Measurements from ENCODE around the gene EIF5AL1. TPM values are rescaled to one million over a fixed set of nuclear protein-coding genes. Genes with fewer than 3 reads are reported as not detected.

EIF5AL1 gene
- total RNA-seq, 1 experiment from 2014 or later = 0.54 TPM

DNA sequence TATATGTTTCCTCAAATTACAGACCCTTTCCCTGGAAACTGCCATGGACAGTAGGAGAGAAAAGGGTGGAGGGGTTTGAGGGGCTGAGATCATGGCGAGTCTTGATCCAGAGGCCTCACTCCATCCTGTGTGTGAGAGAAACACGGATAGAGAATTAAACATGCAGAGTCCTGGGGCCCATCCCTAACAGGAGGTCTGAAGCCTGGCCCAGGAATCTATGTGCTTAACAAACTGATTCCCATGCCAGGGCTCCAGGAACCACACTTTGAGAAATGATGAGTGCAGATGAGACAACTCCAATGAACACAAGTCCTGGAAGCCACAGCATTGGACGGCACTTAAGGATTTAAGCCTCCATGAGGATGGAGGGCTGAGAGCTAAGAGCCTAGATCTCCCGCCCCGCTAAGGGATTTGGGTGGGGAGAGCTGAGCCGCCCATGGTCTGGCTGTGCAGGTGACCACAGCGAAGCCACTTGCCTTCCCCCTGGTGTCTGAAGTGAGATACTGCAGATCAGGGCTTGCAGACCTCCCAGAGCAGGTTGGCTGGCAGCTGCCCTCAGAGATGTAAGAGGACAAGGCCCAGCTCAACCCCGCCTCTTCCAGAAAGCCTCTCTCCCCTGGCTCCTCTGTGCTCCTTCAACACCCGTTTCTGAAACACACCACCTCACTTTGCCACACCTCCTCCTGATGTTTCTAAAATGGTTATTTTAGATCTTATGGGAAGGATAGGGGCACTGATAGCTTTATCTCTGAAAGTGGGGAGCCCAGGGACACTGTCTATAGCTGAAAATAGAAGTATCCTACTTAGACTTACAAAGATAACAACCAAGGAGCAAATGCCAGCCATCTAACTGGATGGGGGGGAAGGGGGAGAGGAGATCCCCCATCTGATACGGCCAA, 24.8 kb upstream of the EIF5AL1 start:
- Mint-ChIP-seq H3K36me3 (ENCODE audit: insufficient read depth, unreplicated experiment) (no peaks in the 10 kb centered on the region), H3K27me3 (ENCODE audit: insufficient read depth, unreplicated experiment) (no peaks in the 10 kb centered on the region), H3K27ac (ENCODE audit: low read depth, unreplicated experiment) (peak overlapping the region; percentile 80), H3K9me3 (ENCODE audit: unreplicated experiment) (no peaks in the 10 kb centered on the region), H3K4me3 (ENCODE audit: unreplicated experiment) (no peak overlapping the region), H3K4me1 (ENCODE audit: insufficient read depth, unreplicated experiment) (peaks cover 15% of the 10 kb centered on the region)
- BruUV-seq (replicated peaks) = no TSS peak
- DNase-seq (ENCODE audit: unreplicated experiment) = peak; percentile 68
- TF ChIP-seq, protein P1, sequence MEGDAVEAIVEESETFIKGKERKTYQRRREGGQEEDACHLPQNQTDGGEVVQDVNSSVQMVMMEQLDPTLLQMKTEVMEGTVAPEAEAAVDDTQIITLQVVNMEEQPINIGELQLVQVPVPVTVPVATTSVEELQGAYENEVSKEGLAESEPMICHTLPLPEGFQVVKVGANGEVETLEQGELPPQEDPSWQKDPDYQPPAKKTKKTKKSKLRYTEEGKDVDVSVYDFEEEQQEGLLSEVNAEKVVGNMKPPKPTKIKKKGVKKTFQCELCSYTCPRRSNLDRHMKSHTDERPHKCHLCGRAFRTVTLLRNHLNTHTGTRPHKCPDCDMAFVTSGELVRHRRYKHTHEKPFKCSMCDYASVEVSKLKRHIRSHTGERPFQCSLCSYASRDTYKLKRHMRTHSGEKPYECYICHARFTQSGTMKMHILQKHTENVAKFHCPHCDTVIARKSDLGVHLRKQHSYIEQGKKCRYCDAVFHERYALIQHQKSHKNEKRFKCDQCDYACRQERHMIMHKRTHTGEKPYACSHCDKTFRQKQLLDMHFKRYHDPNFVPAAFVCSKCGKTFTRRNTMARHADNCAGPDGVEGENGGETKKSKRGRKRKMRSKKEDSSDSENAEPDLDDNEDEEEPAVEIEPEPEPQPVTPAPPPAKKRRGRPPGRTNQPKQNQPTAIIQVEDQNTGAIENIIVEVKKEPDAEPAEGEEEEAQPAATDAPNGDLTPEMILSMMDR (IDR thresholded peaks at IDR 0.05; ENCODE audit: unreplicated experiment) = peak; percentile 26
- intact Hi-C loops (cut with micrococcal nuclease) = loop anchor here (5.0 kb wide), 1 partner anchor 35 kb away; no protein-coding TSS in a partner anchor
- CTCF ChIA-PET = interaction anchor here (0.7 to 2.1 kb wide), 12 partner anchors 13 to 904 kb away, joined by 3 to 11 read pairs (median 3); no protein-coding TSS in a partner anchor
- POLR2A ChIA-PET = interaction anchor here (0.6 to 1.4 kb wide), 7 partner anchors 9 to 648 kb away, joined by 3 to 8 read pairs (median 4); no protein-coding TSS in a partner anchor

DNA sequence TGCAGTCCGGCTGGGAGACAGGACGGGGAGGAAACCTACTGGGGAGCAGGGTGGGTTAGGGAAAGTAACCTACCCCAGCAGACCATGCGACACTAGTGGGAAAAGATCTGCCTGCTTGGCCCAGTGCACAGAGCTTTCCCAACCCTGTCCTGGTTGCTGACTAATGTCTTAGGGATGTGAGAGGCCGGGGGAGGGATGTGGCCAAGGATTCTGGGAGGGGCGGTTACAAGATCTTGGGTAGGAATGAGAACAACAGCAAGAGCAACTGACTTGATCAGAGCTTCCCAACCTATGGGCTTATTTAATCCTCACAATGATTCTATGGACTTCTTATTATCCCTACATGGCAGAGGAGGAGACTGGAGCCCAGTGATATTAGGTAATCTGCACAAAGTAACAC, 24.0 kb upstream of the EIF5AL1 start:
- no peak overlapping the region for H3K4me3 Mint-ChIP-seq (ENCODE audit: unreplicated experiment)
- TF ChIP-seq, protein P1 (IDR thresholded peaks at IDR 0.05; ENCODE audit: unreplicated experiment) = no peak
- H3K27me3 Mint-ChIP-seq (ENCODE audit: insufficient read depth, unreplicated experiment) = no peaks in the 10 kb centered on the region
- peak overlapping the region; percentile 80 for H3K27ac Mint-ChIP-seq (ENCODE audit: low read depth, unreplicated experiment)
- no peaks in the 10 kb centered on the region for H3K36me3 Mint-ChIP-seq (ENCODE audit: insufficient read depth, unreplicated experiment)
- BruUV-seq (replicated peaks) = no TSS peak
- ChIA-PET POLR2A (interaction anchor here (0.6 to 1.4 kb wide), 7 partner anchors 8 to 647 kb away, joined by 3 to 8 read pairs (median 4); no protein-coding TSS in a partner anchor), CTCF (interaction anchor here (0.7 to 2.1 kb wide), 8 partner anchors 13 to 154 kb away, joined by 3 to 11 read pairs (median 3); no protein-coding TSS in a partner anchor)
- H3K4me1 Mint-ChIP-seq (ENCODE audit: insufficient read depth, unreplicated experiment) = peaks cover 15% of the 10 kb centered on the region
- H3K9me3 Mint-ChIP-seq (ENCODE audit: unreplicated experiment) = no peaks in the 10 kb centered on the region
- intact Hi-C loops (cut with micrococcal nuclease) = loop anchor here (5.0 kb wide), 1 partner anchor 36 kb away; no protein-coding TSS in a partner anchor
- DNase-seq (ENCODE audit: unreplicated experiment) = peak; percentile 89

DNA sequence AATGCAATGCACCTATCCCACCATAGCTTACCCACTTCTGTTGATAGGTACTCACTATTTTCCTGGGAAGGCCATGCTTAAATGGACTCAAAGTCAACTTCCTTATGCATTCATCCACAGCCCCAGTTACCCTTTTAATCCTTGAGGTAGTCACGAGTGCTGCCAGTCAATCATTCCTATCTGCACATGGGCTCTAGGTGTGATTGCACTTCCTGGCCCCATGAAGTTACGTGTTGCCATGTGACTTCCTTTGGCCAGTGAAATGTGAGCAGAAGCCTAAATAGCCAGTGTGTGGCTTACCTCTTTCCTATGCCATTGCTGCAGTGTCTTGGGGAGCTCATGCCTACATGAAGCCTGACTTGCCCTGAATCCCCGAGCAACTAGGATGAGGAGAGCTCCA, 23.5 kb upstream of the EIF5AL1 start:
- ChIA-PET POLR2A (interaction anchor here (0.8 to 1.4 kb wide), 6 partner anchors 8 to 115 kb away, joined by 3 to 8 read pairs (median 4); no protein-coding TSS in a partner anchor), CTCF (interaction anchor here (0.6 to 2.1 kb wide), 4 partner anchors 89 to 658 kb away, joined by 3 to 11 read pairs (median 3); no protein-coding TSS in a partner anchor)
- no peak for DNase-seq (ENCODE audit: unreplicated experiment)
- Mint-ChIP-seq H3K27me3 (ENCODE audit: insufficient read depth, unreplicated experiment) (no peaks in the 10 kb centered on the region), H3K27ac (ENCODE audit: low read depth, unreplicated experiment) (peak overlapping the region; percentile 80), H3K4me3 (ENCODE audit: unreplicated experiment) (no peak overlapping the region), H3K4me1 (ENCODE audit: insufficient read depth, unreplicated experiment) (peaks cover 15% of the 10 kb centered on the region), H3K36me3 (ENCODE audit: insufficient read depth, unreplicated experiment) (no peaks in the 10 kb centered on the region), H3K9me3 (ENCODE audit: unreplicated experiment) (no peaks in the 10 kb centered on the region)
- TF ChIP-seq, protein P1 (IDR thresholded peaks at IDR 0.05; ENCODE audit: unreplicated experiment) = no peak
- intact Hi-C loops (cut with micrococcal nuclease) = loop anchor here (5.0 kb wide), 1 partner anchor 37 kb away; no protein-coding TSS in a partner anchor
- BruUV-seq (replicated peaks) = no TSS peak
